Thymus (tissue), 11 donors: ENCODE data around the gene ADAMTSL3. TPM values are rescaled to one million over a fixed set of nuclear protein-coding genes. Genes with fewer than 3 reads are reported as not detected.

ENCODE experiments used
- DNase-seq, 9 donors: peaks; one replicate each; pipeline ENCODE4 v3.0.0-alpha.2; 2013; ENCODE audit warnings: low spot score in 9 of 9, low read depth in 6 of 9, missing footprints in 1 of 9
- H3K27ac ChIP-seq, 2 donors: one replicate each; pipeline ENCODE4 v1.5.1; 2013; ENCODE audit warnings: control low read depth in 1 of 2, low read depth in 1 of 2, low read length in 1 of 2, mild to moderate bottlenecking in 1 of 2, moderate library complexity in 1 of 2
- H3K27me3 ChIP-seq, 2 donors: one replicate each; pipeline ENCODE4 v1.5.1; 2013; ENCODE audit warnings: low read length in 1 of 2; ENCODE audit not compliant: control insufficient read depth in 2 of 2, insufficient read depth in 1 of 2
- H3K36me3 ChIP-seq, 2 donors: one replicate each; pipeline ENCODE4 v1.5.1; 2013; ENCODE audit warnings: low read length in 1 of 2, mild to moderate bottlenecking in 1 of 2, moderate library complexity in 1 of 2; ENCODE audit not compliant: control insufficient read depth in 2 of 2, insufficient read depth in 2 of 2
- H3K4me1 ChIP-seq, 2 donors: one replicate each; pipeline ENCODE4 v1.5.1; 2013; ENCODE audit warnings: low read length in 2 of 2; ENCODE audit not compliant: control insufficient read depth in 2 of 2, insufficient read depth in 2 of 2
- H3K4me3 ChIP-seq, 2 donors: one replicate each; pipeline ENCODE4 v1.5.1; 2013; ENCODE audit warnings: low read length in 2 of 2, control low read depth in 1 of 2, mild to moderate bottlenecking in 1 of 2
- H3K9me3 ChIP-seq, 2 donors: one replicate each; pipeline ENCODE4 v1.5.1; 2013; ENCODE audit warnings: low read length in 1 of 2, mild to moderate bottlenecking in 1 of 2; ENCODE audit not compliant: control insufficient read depth in 2 of 2, insufficient read depth in 1 of 2
- WGBS: extraction: QIAGEN DNeasy Blood & Tissue Kit; methylation state at CpG from one replicate; pipeline ENCODE4 v1.1.7; 2013; 5-methylcytosine and 5-hydroxymethylcytosine counted together
- polyA plus RNA-seq: library from polyadenylated mRNA; stranded (reverse); fragments of 200-250 nt; gene quantifications from one replicate; pipeline ENCODE4 v1.2.3, GENCODE V29; 2013
- total RNA-seq: library from RNA; stranded (reverse); fragments of 120-200 nt; gene quantifications from one replicate; pipeline ENCODE4 v1.2.4, GENCODE V29; 2013
- donor health status: healthy.

ADAMTSL3 gene
- total and polyA plus RNA-seq, 2 donors, result 0.39 to 1.3 TPM

- Histone ChIP-seq H3K27me3 (no peaks in the 10 kb centered on the region), H3K4me3 (no peak overlapping the region), H3K27ac (no peak overlapping the region), H3K36me3 (no peaks in the 10 kb centered on the region), H3K4me1 (no peaks in the 10 kb centered on the region), H3K9me3 (no peaks in the 10 kb centered on the region)
- WGBS, result 82% methylated on average over 5 of the region's 5 CpGs
- no peak for DNase-seq
Measured at GRCh38 chr15:83919978-83920510, 266.1 kb downstream of the ADAMTSL3 start.

- 98% methylated on average over 2 of the region's 2 CpGs for WGBS
- Histone ChIP-seq H3K36me3 (no peaks in the 10 kb centered on the region), H3K27me3 (no peaks in the 10 kb centered on the region), H3K9me3 (no peaks in the 10 kb centered on the region), H3K27ac (no peak overlapping the region), H3K4me1 (no peaks in the 10 kb centered on the region), H3K4me3 (no peak overlapping the region)
- no peak for DNase-seq
Measured at GRCh38 chr15:83922649-83923294, 268.8 kb downstream of the ADAMTSL3 start.

GRCh38 chr15:83926116-83926515, 272.2 kb downstream of the ADAMTSL3 start:
- Histone ChIP-seq H3K4me1 (no peaks in the 10 kb centered on the region), H3K27me3 (no peaks in the 10 kb centered on the region), H3K36me3 (no peaks in the 10 kb centered on the region), H3K27ac (no peak overlapping the region), H3K9me3 (no peaks in the 10 kb centered on the region), H3K4me3 (no peak overlapping the region)
- 88% methylated on average over 1 of the region's 1 CpG for WGBS
- no peak for DNase-seq

- DNase-seq, result no peak
- WGBS, result 92% methylated on average over 2 of the region's 2 CpGs
- H3K4me1 ChIP-seq, result no peaks in the 10 kb centered on the region
- no peaks in the 10 kb centered on the region for H3K9me3 ChIP-seq
- H3K4me3 ChIP-seq, result no peak overlapping the region
- H3K27ac ChIP-seq, result no peak overlapping the region
- no peaks in the 10 kb centered on the region for H3K27me3 ChIP-seq
- no peaks in the 10 kb centered on the region for H3K36me3 ChIP-seq
Measured at GRCh38 chr15:83927704-83928391, 273.9 kb downstream of the ADAMTSL3 start.

- no peak overlapping the region for H3K4me3 ChIP-seq
- no peak for DNase-seq
- H3K36me3 ChIP-seq, result no peaks in the 10 kb centered on the region
- no peaks in the 10 kb centered on the region for H3K9me3 ChIP-seq
- no peaks in the 10 kb centered on the region for H3K27me3 ChIP-seq
- H3K27ac ChIP-seq, result no peak overlapping the region
- no peaks in the 10 kb centered on the region for H3K4me1 ChIP-seq
- WGBS, result 86% methylated on average over 1 of the region's 1 CpG
Measured at GRCh38 chr15:83928392-83928734, 274.4 kb downstream of the ADAMTSL3 start.

GRCh38 chr15:83928878-83929418, 275.0 kb downstream of the ADAMTSL3 start:
- H3K4me1 ChIP-seq, result no peaks in the 10 kb centered on the region
- no peaks in the 10 kb centered on the region for H3K27me3 ChIP-seq
- H3K36me3 ChIP-seq, result no peaks in the 10 kb centered on the region
- no peaks in the 10 kb centered on the region for H3K9me3 ChIP-seq
- H3K4me3 ChIP-seq, result no peak overlapping the region
- DNase-seq, result no peak
- 79% methylated on average over 5 of the region's 5 CpGs for WGBS
- no peak overlapping the region for H3K27ac ChIP-seq

GRCh38 chr15:83929619-83930018, 275.7 kb downstream of the ADAMTSL3 start:
- no peak overlapping the region for H3K27ac ChIP-seq
- H3K36me3 ChIP-seq, result no peaks in the 10 kb centered on the region
- no peaks in the 10 kb centered on the region for H3K9me3 ChIP-seq
- H3K4me1 ChIP-seq, result no peaks in the 10 kb centered on the region
- no peak for DNase-seq
- no peak overlapping the region for H3K4me3 ChIP-seq
- 94% methylated on average over 1 of the region's 1 CpG for WGBS
- H3K27me3 ChIP-seq, result no peaks in the 10 kb centered on the region

DNA sequence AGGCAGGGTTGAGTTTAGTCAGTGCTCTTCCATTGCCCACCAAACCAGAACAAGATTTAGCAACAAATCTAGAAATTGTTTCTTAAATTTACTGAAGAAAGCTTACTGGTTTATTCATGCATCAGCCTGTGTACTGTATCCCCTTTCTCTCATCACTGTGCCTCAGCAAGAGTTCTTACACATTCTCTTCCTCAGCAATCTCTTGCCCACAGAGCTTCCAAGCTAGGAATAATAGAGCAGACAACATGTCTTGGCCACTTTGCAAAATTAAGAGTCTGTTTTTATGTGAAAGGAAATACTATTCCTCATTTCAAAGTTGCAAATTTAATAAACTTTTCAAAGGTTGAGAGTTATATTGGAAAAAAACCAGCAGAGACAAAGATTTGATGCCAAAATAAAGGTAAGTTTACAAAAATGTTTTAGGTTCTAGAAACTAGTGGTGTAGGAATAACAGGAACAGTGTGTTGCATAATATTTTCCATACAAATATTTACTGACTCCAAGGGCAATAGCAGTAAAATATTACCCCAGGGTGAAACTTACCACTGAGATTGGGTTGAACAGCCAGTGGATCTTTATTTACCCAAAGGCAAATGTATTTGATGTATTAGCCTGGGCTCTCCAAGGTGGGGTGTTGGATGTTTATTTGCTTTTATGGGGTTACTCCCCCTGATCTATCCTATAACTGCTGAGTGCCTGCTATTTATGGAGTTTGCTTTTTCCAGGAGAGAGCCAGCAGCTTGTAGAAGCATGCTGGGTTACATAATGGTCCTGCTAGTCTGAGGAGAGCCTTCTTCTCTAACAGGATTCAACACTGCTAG, 276.7 kb downstream of the ADAMTSL3 start:
- Histone ChIP-seq H3K27me3 (no peaks in the 10 kb centered on the region), H3K27ac (no peak overlapping the region), H3K4me1 (no peaks in the 10 kb centered on the region), H3K4me3 (no peak overlapping the region), H3K36me3 (no peaks in the 10 kb centered on the region), H3K9me3 (no peaks in the 10 kb centered on the region)
- no peak for DNase-seq

GRCh38 chr15:83935774-83936173, 281.9 kb downstream of the ADAMTSL3 start:
- no peaks in the 10 kb centered on the region for H3K4me1 ChIP-seq
- WGBS, result 99% methylated on average over 1 of the region's 1 CpG
- H3K27me3 ChIP-seq, result no peaks in the 10 kb centered on the region
- H3K9me3 ChIP-seq, result no peaks in the 10 kb centered on the region
- no peak overlapping the region for H3K27ac ChIP-seq
- no peak for DNase-seq
- H3K4me3 ChIP-seq, result no peak overlapping the region
- no peaks in the 10 kb centered on the region for H3K36me3 ChIP-seq
